Thyroid gland (tissue), 4 donors: ENCODE data around the gene NXNL2. TPM values are rescaled to one million over a fixed set of nuclear protein-coding genes. Genes with fewer than 3 reads are reported as not detected.
A peak's percentile ranks its signal among the peaks of the same experiment; 100 is the strongest.

Source experiments
- DNase-seq, 2 donors: peaks; one replicate each; pipeline ENCODE4 v3.0.0-alpha.2; 2019
- H3K27ac ChIP-seq, 3 donors: fragments of 200-600 bp; sonication (generic); 1 replicate in 2 of 3; 2 replicates in 1 of 3; pipeline ENCODE4 v1.5.1; 2016 to 2019; ENCODE audit warnings: mild to moderate bottlenecking in 1 of 3, moderate library complexity in 1 of 3
- H3K27me3 ChIP-seq: fragments of 200-600 bp; sonication (generic); one replicate; pipeline ENCODE4 v1.5.1; 2019
- H3K36me3 ChIP-seq, 2 donors: fragments of 200-600 bp; sonication (generic); one replicate each; pipeline ENCODE4 v1.5.1; 2016 to 2019
- H3K4me1 ChIP-seq, 2 donors: fragments of 200-600 bp; sonication (generic); one replicate each; pipeline ENCODE4 v1.5.1; 2017 to 2019
- H3K4me3 ChIP-seq, 3 donors: fragments of 200-600 bp; sonication (generic); replicated peaks in 1 of 3; 1 replicate in 2 of 3; 2 replicates in 1 of 3; pipeline ENCODE4 v1.5.1; 2016; ENCODE audit warnings: mild to moderate bottlenecking in 1 of 3
- H3K9me3 ChIP-seq: fragments of 200-600 bp; sonication (generic); one replicate; pipeline ENCODE4 v1.5.1; 2017
- CTCF ChIP-seq, 6 experiments: fragments of 200-600 bp in 3 of 6; fragments of 450-650 bp in 3 of 6; sonication (generic) in 3 of 6; IDR thresholded peaks; one replicate each; pipeline ENCODE4 v1.5.1; 2016 to 2019; ENCODE audit warnings: antibody characterized with exemption in 6 of 6, mild to moderate bottlenecking in 2 of 6, inconsistent platforms in 1 of 6, moderate library complexity in 1 of 6
- POLR2A ChIP-seq, 2 donors: fragments of 450-650 bp; IDR thresholded peaks; one replicate each; pipeline ENCODE4 v1.6.1; 2017; ENCODE audit warnings: antibody characterized with exemption in 2 of 2, mild to moderate bottlenecking in 2 of 2, moderate library complexity in 1 of 2
- WGBS, 2 donors: methylation state at CpG; one replicate each; pipeline ENCODE4 v1.1.5; 2017; 5-methylcytosine and 5-hydroxymethylcytosine counted together
- intact Hi-C: fragments of 100-400 bp; cut with DNase I; formaldehyde crosslinking; loops from one replicate; pipeline ENCODE4 v1.15.1; 2023
- total RNA-seq, 4 donors: library from RNA; depleted of rRNA; stranded (reverse); fragments of >200 nt; gene quantifications; one replicate each; pipeline ENCODE4 v1.2.3, GENCODE V29; 2016

Gene NXNL2
- total RNA-seq, 4 donors from 2014 or later, result 0.49 to 1.3 (median 0.81) TPM; not detected in 1

GRCh38 chr9:88536023-88536324 is 996 bp downstream of the NXNL2 start:
- 20 to 28% methylated on average over 3 to 18 of the region's 18 CpGs for WGBS, 2 donors
- no peak overlapping the region for H3K27ac ChIP-seq

GRCh38 chr9:88536951-88537760 is 2.2 kb downstream of the NXNL2 start:
- WGBS, 2 donors, result 66 to 70% methylated on average over 15 of the region's 15 CpGs
- no peak overlapping the region for H3K4me3 ChIP-seq
- no peak for TF ChIP-seq CTCF (IDR thresholded peaks at IDR 0.05)
- no peak for TF ChIP-seq POLR2A (IDR thresholded peaks at IDR 0.05)
- H3K4me1 ChIP-seq, result peaks cover 10 to 26% of the 10 kb centered on the region in 2 donors
- no peak overlapping the region for H3K27ac ChIP-seq
- no peak for DNase-seq
- H3K36me3 ChIP-seq, result no peaks in the 10 kb centered on the region
- H3K27me3 ChIP-seq, result no peaks in the 10 kb centered on the region
- intact Hi-C loops, result no loop called here
- H3K9me3 ChIP-seq, result no peaks in the 10 kb centered on the region

More at GRCh38 chr9:88536023-88536324, 996 bp downstream of the NXNL2 start:
- TF ChIP-seq CTCF (IDR thresholded peaks at IDR 0.05) (no peak), POLR2A (IDR thresholded peaks at IDR 0.05) (no peak)
- Histone ChIP-seq H3K4me3 (peak overlapping the region in 1 of 3 donors; percentile 31), H3K4me1 (peaks cover 10 to 26% of the 10 kb centered on the region in 2 donors), H3K27me3 (no peaks in the 10 kb centered on the region), H3K9me3 (no peaks in the 10 kb centered on the region), H3K36me3 (no peaks in the 10 kb centered on the region)
- DNase-seq, result peak; percentile 7 to 10
- intact Hi-C loops, result no loop called here

- TF ChIP-seq CTCF (IDR thresholded peaks at IDR 0.05), result no peak
- TF ChIP-seq POLR2A (IDR thresholded peaks at IDR 0.05), result no peak
- intact Hi-C loops, result no loop called here
- Histone ChIP-seq H3K27me3 (no peaks in the 10 kb centered on the region), H3K9me3 (no peaks in the 10 kb centered on the region), H3K4me1 (peaks cover 10 to 26% of the 10 kb centered on the region in 2 donors), H3K4me3 (no peak overlapping the region), H3K36me3 (no peaks in the 10 kb centered on the region), H3K27ac (no peak overlapping the region)
- WGBS, 2 donors, result 6 to 10% methylated on average over 1 of the region's 1 CpG
- peak; percentile 47 to 64 for DNase-seq
Measured at GRCh38 chr9:88537761-88538091, 2.7 kb downstream of the NXNL2 start.

- H3K4me3 ChIP-seq, result no peak overlapping the region
- WGBS, 2 donors, result 79 to 80% methylated on average over 10 of the region's 10 CpGs
- no peak for DNase-seq
- H3K4me1 ChIP-seq, result peaks cover 10 to 26% of the 10 kb centered on the region in 2 donors
- no peaks in the 10 kb centered on the region for H3K9me3 ChIP-seq
- no peaks in the 10 kb centered on the region for H3K36me3 ChIP-seq
- TF ChIP-seq POLR2A (IDR thresholded peaks at IDR 0.05) (no peak), CTCF (IDR thresholded peaks at IDR 0.05) (no peak)
- H3K27ac ChIP-seq, result no peak overlapping the region
- intact Hi-C loops, result no loop called here
- no peaks in the 10 kb centered on the region for H3K27me3 ChIP-seq
Measured at GRCh38 chr9:88538311-88539085, 3.5 kb downstream of the NXNL2 start.

GRCh38 chr9:88539246-88539645 is 4.3 kb downstream of the NXNL2 start:
- intact Hi-C loops, result no loop called here
- no peaks in the 10 kb centered on the region for H3K36me3 ChIP-seq
- H3K27me3 ChIP-seq, result no peaks in the 10 kb centered on the region
- peaks cover 10 to 23% of the 10 kb centered on the region in 2 donors for H3K4me1 ChIP-seq
- DNase-seq, result no peak
- TF ChIP-seq POLR2A (IDR thresholded peaks at IDR 0.05) (no peak), CTCF (IDR thresholded peaks at IDR 0.05) (no peak)
- 85 to 94% methylated on average over 6 of the region's 6 CpGs for whole genome bisulfite sequencing, 2 donors
- no peak overlapping the region for H3K4me3 ChIP-seq
- no peak overlapping the region for H3K27ac ChIP-seq
- no peaks in the 10 kb centered on the region for H3K9me3 ChIP-seq
